ENCODE measurements around the gene NFATC2. TPM values are rescaled to one million over a fixed set of nuclear protein-coding genes. Genes with fewer than 3 reads are reported as not detected.
A peak's percentile ranks its signal among the peaks of the same experiment; 100 is the strongest.

Gene NFATC2
- total RNA-seq, 4 donors from 2014 or later: 4.4 to 38.0 (median 13.6) TPM

DNA sequence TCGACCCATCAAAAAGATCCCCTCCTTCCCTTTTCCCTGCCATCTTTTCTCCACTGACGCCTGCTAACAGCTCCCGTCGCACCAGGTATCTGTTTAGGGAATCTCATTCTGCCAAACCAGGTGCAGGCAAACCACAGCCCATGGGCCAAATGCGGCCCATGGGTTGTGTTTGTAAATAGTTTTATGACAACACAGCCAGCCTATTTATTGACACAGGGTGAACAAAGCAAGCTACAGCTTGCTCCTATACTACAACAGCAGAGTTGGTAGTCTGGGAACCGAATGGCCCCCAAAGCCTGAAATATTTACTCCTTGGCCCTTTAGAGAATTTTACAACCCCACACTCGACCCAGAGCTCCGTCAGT is 16.4 kb downstream of the NFATC2 start:
- Histone ChIP-seq H3K4me3 (peak overlapping the region in 1 of 4 donors; percentile 4), H3K27ac (peak overlapping the region in 3 of 4 donors; percentile 7 to 58 (median 14)), H3K36me3 (no peaks in the 10 kb centered on the region), H3K4me1 (peaks cover 0 to 13% (median 10%) of the 10 kb centered on the region in 4 donors), H3K27me3 (no peaks in the 10 kb centered on the region), H3K9me3 (no peaks in the 10 kb centered on the region)
- TF ChIP-seq, protein P1, sequence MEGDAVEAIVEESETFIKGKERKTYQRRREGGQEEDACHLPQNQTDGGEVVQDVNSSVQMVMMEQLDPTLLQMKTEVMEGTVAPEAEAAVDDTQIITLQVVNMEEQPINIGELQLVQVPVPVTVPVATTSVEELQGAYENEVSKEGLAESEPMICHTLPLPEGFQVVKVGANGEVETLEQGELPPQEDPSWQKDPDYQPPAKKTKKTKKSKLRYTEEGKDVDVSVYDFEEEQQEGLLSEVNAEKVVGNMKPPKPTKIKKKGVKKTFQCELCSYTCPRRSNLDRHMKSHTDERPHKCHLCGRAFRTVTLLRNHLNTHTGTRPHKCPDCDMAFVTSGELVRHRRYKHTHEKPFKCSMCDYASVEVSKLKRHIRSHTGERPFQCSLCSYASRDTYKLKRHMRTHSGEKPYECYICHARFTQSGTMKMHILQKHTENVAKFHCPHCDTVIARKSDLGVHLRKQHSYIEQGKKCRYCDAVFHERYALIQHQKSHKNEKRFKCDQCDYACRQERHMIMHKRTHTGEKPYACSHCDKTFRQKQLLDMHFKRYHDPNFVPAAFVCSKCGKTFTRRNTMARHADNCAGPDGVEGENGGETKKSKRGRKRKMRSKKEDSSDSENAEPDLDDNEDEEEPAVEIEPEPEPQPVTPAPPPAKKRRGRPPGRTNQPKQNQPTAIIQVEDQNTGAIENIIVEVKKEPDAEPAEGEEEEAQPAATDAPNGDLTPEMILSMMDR (IDR thresholded peaks at IDR 0.05): no peak
- no peak for TF ChIP-seq POLR2A (IDR thresholded peaks at IDR 0.05)
- no peak for DNase-seq

DNA sequence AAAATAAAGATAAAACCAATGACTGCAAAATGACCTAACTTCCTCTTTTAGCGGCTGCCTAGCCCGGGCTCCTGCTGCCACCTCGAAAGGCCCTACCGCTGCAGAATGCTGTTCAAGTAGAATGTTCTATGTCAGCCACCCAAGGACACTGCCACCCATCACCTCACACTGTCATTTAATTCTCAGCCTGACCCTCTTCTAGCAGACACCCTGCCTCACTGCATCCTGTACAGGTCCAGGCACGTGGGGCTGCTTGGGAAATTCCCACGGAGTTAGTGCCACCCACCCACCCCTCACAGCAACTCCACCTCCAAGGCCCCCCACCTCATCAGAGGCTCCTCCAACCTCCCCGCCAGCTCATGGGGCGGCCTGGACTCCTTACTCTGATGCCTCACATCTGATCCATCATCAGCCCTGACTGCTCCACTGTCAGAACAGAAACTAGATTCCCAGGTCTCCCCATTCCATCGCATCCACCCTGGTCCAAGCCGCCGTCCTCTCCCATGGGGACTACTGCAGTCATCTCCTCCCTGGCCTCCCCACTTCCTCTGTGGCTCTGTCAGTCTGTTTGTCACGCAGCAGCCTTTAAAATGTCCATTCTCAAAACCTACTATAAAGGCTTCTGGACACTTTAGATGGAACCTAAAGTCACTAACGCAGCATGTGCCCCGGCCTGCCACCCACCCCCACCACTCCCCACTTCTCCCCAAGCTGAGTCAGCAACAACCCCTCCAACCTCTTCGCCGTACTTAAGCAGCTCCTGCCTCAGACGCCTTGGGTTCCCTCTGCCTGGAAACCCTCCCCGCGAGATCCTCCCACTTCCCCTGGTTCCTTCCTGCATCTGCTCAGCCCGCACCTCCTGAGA is 17.0 kb downstream of the NFATC2 start:
- H3K27ac ChIP-seq: peak overlapping the region in 3 of 4 donors; percentile 7 to 58 (median 31)
- H3K9me3 ChIP-seq: no peaks in the 10 kb centered on the region
- no peaks in the 10 kb centered on the region for H3K27me3 ChIP-seq
- H3K4me3 ChIP-seq: peak overlapping the region in 1 of 4 donors; percentile 10
- no peak for TF ChIP-seq POLR2A (IDR thresholded peaks at IDR 0.05)
- TF ChIP-seq, protein P1 (IDR thresholded peaks at IDR 0.05): no peak
- DNase-seq: peak in 2 of 3 donors; percentile 51 to 66
- no peaks in the 10 kb centered on the region for H3K36me3 ChIP-seq
- peaks cover 0 to 13% (median 10%) of the 10 kb centered on the region in 4 donors for H3K4me1 ChIP-seq

DNA sequence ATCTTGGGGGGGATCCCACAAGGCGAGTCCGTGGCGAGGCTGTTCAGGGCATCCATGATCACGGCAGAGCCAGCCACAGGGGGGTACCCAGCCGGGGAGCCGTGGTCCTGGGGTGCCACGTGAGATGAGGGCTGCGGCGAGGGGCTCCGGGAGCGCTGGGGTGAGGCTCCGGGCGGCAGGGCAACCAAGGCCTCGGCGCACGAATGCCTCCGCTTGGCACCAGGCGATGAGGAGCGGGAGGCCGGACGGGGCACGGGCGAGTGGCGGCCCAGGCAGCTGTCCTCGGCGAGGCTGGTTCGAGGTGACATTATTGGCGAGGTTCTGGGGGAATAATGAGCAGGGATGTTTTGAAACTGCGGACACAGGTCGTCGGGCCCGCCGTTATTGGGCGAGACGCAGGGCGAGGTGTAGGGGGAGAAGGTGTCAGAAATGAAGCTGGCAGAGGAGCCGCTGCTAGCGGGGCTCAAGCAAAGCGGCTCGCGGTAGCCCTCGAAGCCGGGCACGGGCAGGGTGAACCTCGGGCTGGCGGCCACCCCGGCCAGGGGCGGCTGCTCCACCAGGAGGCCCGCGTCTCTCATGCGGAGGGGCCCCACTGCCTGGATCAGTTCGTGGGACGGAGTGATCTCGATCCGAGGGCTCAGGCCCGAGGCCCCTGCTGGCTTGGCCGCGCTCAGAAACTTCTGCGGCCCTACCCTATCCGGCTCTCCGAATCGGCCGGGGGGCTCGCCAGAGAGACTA is 19.1 kb downstream of the NFATC2 start:
- no peak for TF ChIP-seq POLR2A (IDR thresholded peaks at IDR 0.05)
- TF ChIP-seq, protein P1 (IDR thresholded peaks at IDR 0.05): no peak
- H3K27me3 ChIP-seq: no peaks in the 10 kb centered on the region

DNA sequence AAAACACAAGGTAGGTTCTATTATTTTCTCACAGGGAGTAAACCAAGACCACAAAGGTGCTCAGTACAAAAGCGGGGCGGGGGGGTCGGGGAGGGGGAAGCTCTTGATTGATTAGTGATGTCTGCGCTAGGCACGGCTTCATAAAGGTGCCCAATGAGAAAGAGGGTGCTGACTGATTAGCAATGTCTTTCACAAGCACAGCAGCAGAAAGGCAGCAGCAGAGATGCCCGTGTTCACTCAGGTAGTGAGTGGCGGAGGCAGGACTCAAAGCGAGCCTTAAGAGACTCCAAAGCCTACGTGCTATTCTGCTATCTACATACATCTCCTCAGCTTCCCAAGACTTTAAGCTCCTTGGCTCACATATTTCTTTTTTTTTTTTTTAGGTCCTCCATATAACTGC is 20.3 kb downstream of the NFATC2 start:
- no peak overlapping the region for H3K4me3 ChIP-seq
- no peaks in the 10 kb centered on the region for H3K36me3 ChIP-seq
- H3K9me3 ChIP-seq: no peaks in the 10 kb centered on the region
- no peak for TF ChIP-seq POLR2A (IDR thresholded peaks at IDR 0.05)
- TF ChIP-seq, protein P1 (IDR thresholded peaks at IDR 0.05): no peak
- DNase-seq: no peak
- H3K4me1 ChIP-seq: peaks cover 0 to 13% (median 4%) of the 10 kb centered on the region in 4 donors
- H3K27me3 ChIP-seq: no peaks in the 10 kb centered on the region
- no peak overlapping the region for H3K27ac ChIP-seq

More for the DNA sequence above, 19.1 kb downstream of the NFATC2 start:
- no peaks in the 10 kb centered on the region for H3K9me3 ChIP-seq
- no peak overlapping the region for H3K4me3 ChIP-seq
- peaks cover 0 to 13% (median 4%) of the 10 kb centered on the region in 4 donors for H3K4me1 ChIP-seq
- H3K36me3 ChIP-seq: no peaks in the 10 kb centered on the region
- no peak for DNase-seq
- no peak overlapping the region for H3K27ac ChIP-seq

DNA sequence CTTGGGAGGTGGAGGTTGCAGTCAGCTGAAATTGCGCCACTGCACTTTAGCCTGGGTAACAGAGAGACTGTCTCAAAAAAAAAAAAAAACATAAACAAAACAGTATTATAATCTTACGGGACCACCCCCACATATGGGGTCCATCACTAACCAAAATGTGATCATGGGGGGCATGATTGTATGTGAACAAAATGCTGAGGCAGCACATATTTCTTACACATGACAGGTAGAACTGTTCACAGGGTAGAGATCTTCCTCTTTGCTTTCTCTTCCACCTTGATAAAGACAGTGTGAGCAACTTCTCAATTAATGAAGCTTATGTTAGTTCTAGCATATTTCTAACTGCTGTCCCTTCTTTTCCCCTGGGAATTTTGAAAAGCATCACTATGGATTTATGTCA is 24.7 kb downstream of the NFATC2 start:
- TF ChIP-seq POLR2A (IDR thresholded peaks at IDR 0.05): no peak
- TF ChIP-seq, protein P1 (IDR thresholded peaks at IDR 0.05): no peak
- no peak for DNase-seq
- H3K27ac ChIP-seq: no peak overlapping the region

More for the DNA sequence above, 24.7 kb downstream of the NFATC2 start:
- Histone ChIP-seq H3K36me3 (peaks cover 0 to 12% (median 0%) of the 10 kb centered on the region in 3 donors), H3K4me3 (no peak overlapping the region), H3K9me3 (no peaks in the 10 kb centered on the region), H3K27me3 (no peaks in the 10 kb centered on the region), H3K4me1 (no peaks in the 10 kb centered on the region)

Data from Peyer's patch (tissue), 4 donors.